WERI-Rb-1 (cell line): ENCODE measurements around the gene ACOT7.

Experiments used
- DNase-seq: peaks from one replicate; pipeline ENCODE4 v3.0.0-alpha.2; 2020
- H3K27ac ChIP-seq: fragments of 250-450 bp; sonication (Bioruptor Pico); 2 replicates; pipeline ENCODE4 v1.5.1; 2020; ENCODE audit warnings: mild to moderate bottlenecking, moderate library complexity
- H3K27me3 ChIP-seq: fragments of 250-450 bp; sonication (Bioruptor Pico); 2 replicates; pipeline ENCODE4 v1.5.1; 2021; ENCODE audit warnings: mild to moderate bottlenecking, low read depth, moderate library complexity; ENCODE audit not compliant: insufficient read depth, severe bottlenecking
- H3K36me3 ChIP-seq: fragments of 250-450 bp; sonication (Bioruptor Pico); 2 replicates; pipeline ENCODE4 v1.5.1; 2020; ENCODE audit warnings: mild to moderate bottlenecking, moderate library complexity
- H3K4me3 ChIP-seq: 2 replicates; pipeline ENCODE4 v1.5.1; 2011; ENCODE audit warnings: low read depth, mild to moderate bottlenecking, control low read depth, low read length
- H3K9me3 ChIP-seq: fragments of 250-450 bp; sonication (Bioruptor Pico); 2 replicates; pipeline ENCODE4 v1.5.1; 2021; ENCODE audit warnings: mild to moderate bottlenecking, moderate library complexity; ENCODE audit not compliant: severe bottlenecking
- TF ChIP-seq, protein P1 (sequence below): IDR thresholded peaks from 2 replicates; pipeline ENCODE4 v1.5.1; 2011; ENCODE audit warnings: low read depth, mild to moderate bottlenecking, control low read depth, inconsistent platforms, low read length

The ACOT7 gene

GRCh38 chr1:6360517-6361070 lies 33.0 kb downstream of the ACOT7 start:
- TF ChIP-seq, protein P1, sequence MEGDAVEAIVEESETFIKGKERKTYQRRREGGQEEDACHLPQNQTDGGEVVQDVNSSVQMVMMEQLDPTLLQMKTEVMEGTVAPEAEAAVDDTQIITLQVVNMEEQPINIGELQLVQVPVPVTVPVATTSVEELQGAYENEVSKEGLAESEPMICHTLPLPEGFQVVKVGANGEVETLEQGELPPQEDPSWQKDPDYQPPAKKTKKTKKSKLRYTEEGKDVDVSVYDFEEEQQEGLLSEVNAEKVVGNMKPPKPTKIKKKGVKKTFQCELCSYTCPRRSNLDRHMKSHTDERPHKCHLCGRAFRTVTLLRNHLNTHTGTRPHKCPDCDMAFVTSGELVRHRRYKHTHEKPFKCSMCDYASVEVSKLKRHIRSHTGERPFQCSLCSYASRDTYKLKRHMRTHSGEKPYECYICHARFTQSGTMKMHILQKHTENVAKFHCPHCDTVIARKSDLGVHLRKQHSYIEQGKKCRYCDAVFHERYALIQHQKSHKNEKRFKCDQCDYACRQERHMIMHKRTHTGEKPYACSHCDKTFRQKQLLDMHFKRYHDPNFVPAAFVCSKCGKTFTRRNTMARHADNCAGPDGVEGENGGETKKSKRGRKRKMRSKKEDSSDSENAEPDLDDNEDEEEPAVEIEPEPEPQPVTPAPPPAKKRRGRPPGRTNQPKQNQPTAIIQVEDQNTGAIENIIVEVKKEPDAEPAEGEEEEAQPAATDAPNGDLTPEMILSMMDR = no peak
- DNase-seq = peak; percentile 38
- H3K27ac ChIP-seq = peak overlapping the region; percentile 55
- no peak overlapping the region for H3K4me3 ChIP-seq
- H3K27me3 ChIP-seq = no peaks in the 10 kb centered on the region
- peaks cover 3% of the 10 kb centered on the region; the same call in 1 of the 2 replicates for H3K36me3 ChIP-seq
- no peaks in the 10 kb centered on the region for H3K9me3 ChIP-seq

DNA sequence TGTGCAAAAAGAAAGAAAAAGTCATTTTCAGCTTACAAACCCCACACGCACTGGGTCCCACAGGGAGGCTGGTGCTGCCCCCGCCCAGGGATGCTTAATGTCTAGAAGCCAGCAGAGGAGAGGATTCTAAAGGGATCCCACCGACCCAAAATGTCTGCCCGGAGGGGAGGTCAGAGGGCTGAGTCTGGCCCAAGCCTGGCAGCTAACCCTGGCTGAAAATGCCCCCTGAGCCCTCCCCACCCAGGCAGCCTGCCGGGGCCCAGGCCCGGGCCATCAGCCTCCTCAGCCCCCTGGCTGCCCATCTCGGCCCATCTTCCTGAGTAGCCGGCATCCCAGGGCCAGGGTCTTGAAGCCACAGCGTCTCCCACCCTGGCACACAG lies 33.5 kb downstream of the ACOT7 start:
- H3K9me3 ChIP-seq = no peaks in the 10 kb centered on the region
- TF ChIP-seq, protein P1 = no peak
- peak overlapping the region; percentile 55 for H3K27ac ChIP-seq
- no peak for DNase-seq
- peaks cover 3% of the 10 kb centered on the region; the same call in 1 of the 2 replicates for H3K36me3 ChIP-seq
- no peak overlapping the region for H3K4me3 ChIP-seq
- no peaks in the 10 kb centered on the region for H3K27me3 ChIP-seq

- TF ChIP-seq, protein P1 = no peak
- Histone ChIP-seq H3K4me3 (no peak overlapping the region), H3K36me3 (peaks cover 3% of the 10 kb centered on the region; the same call in 1 of the 2 replicates), H3K9me3 (no peaks in the 10 kb centered on the region), H3K27ac (peak overlapping the region; percentile 55), H3K27me3 (no peaks in the 10 kb centered on the region)
- DNase-seq = peak; percentile 29
Measured at GRCh38 chr1:6359216-6360116, 34.1 kb downstream of the ACOT7 start.

DNA sequence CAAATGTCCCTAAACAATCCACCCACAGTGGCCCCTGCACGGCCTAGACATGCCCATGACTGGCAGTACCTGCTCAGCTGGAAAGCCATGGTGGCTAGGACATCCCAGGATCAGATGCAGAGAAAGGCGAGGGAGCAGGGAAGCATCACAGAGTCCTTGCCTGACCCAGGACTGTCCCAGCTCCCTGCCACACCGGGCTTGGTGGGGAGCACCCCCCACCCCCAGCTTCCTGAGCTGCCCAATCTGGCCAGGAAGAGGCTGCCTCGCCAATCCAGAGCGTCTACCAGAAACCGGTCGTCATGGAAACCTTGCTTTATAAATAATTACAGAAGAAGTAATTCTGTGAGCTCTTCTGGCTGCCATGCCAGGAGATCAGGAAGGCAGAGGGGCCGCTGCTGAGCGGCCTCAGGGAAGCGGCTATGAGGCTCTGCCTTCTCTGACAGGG lies 34.8 kb downstream of the ACOT7 start:
- peak overlapping the region; percentile 34; the same call in 1 of the 2 replicates for H3K27ac ChIP-seq

GRCh38 chr1:6358144-6358624 lies 35.4 kb downstream of the ACOT7 start:
- H3K9me3 ChIP-seq = no peaks in the 10 kb centered on the region
- no peak overlapping the region for H3K27ac ChIP-seq

More for the DNA sequence above, 34.8 kb downstream of the ACOT7 start:
- TF ChIP-seq, protein P1 = no peak
- H3K27me3 ChIP-seq = no peaks in the 10 kb centered on the region
- H3K9me3 ChIP-seq = no peaks in the 10 kb centered on the region
- H3K36me3 ChIP-seq = peaks cover 2% of the 10 kb centered on the region; the same call in 1 of the 2 replicates
- no peak overlapping the region for H3K4me3 ChIP-seq
- DNase-seq = no peak

More at GRCh38 chr1:6358144-6358624, 35.4 kb downstream of the ACOT7 start:
- Histone ChIP-seq H3K36me3 (no peaks in the 10 kb centered on the region), H3K4me3 (no peak overlapping the region), H3K27me3 (no peaks in the 10 kb centered on the region)
- DNase-seq = no peak
- TF ChIP-seq, protein P1 = no peak
